ENCODE data around the gene MMEL1.
"Not testable (repeated sequence)": the region's sequence is repeated elsewhere in the genome, so short reads cannot be mapped to it uniquely, and the experiment has no call there.

MMEL1 gene

DNA sequence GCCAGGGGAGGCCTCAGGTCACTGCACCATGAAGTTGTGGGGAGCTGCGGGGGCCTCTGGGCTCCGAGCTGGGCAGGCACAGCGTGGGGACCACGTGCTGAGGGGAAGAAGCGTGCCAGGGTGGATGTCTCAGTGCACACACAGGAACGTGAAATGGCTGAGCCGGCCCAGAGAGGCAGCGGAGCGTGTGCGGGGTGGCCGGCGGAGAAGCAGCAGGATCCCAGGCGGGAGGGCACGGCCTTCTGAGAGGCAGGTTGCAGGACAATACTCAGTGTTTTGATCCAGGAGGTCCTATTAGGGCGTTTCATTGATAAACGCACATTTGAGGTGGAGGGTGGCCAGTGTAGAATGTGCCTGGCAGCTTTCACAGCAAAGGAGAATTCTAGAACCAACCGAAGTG is 63.8 kb downstream of the MMEL1 start:
- Mint-ChIP-seq H3K9me3 (peaks cover 14 to 26% of the 10 kb centered on the region in 2 donors), H3K27ac (peak overlapping the region in 1 of 2 donors; percentile 93), H3K4me1 (peaks cover 35% of the 10 kb centered on the region), H3K27me3 (no peaks in the 10 kb centered on the region), H3K4me3 (peak overlapping the region in 1 of 2 donors; percentile 41)
- no peak for DNase-seq
- ATAC-seq = peak; percentile 3

DNA sequence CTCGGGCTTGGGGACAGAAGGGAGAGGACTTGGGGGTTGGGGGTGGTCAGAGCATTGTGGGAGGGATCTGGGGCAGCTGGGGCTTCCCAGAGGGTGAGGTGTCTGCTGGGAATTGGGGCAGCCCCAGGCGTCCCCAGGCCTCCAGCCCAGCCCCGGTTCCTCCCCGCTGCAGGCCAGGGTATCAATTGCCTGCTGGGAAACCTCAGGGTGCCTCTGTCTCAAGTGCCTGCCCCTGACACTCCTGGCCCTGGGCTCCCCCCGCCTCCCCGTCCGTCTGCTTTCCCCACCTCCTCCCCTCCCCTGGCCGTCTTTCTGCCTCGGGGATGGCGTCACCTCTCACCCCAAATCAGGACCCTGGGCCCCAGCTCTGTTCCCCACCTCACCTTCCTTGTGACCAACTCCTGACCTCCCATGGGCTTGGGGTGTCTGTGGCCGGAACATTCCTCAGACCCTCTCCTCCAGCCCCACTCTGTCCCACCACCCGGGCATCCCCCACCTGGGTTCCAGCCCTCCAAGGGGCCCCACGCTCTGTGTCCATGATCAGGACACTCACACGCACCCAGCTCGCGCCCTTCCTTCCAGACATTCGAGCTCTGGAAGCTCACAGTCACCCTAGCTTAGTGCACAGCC is 64.5 kb downstream of the MMEL1 start:
- ATAC-seq = peak; percentile 45
- not testable (repeated sequence) for DNase-seq, H3K27me3 Mint-ChIP-seq, H3K27ac Mint-ChIP-seq, H3K4me3 Mint-ChIP-seq
- peaks cover 7 to 18% of the 10 kb centered on the region in 2 donors for H3K9me3 Mint-ChIP-seq
- H3K4me1 Mint-ChIP-seq = peaks cover 36% of the 10 kb centered on the region

DNA sequence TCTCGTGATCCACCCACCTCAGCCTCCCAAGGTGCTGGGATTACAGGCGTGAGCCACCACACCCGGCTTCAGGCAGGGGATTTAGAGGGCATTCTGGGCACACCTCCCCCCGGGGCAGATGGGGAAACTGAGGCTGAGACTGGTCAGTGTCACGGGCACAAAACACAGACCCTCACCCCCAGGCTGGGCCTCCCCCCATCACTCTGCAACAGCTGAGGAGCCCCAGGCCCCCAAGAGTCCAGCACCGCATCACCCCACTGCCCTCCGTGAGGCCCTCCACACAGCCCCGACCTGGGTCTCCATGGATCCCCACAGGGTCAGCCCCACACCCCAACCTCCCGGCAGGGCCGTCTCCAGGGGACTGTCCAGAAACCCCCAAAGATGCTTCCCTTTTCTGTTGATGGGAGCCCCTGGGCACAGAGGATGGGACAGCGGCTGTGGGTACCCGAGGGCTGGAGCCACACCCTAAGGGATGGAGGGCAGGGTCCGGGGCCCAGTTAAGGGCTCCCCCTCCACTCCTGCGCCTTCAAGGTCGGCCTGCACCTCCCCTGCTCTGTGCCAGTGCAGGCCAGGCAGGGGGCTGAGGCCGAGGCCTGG is 65.6 kb downstream of the MMEL1 start:
- Mint-ChIP-seq H3K4me3 (no peak overlapping the region), H3K27ac (no peak overlapping the region), H3K27me3 (no peaks in the 10 kb centered on the region), H3K9me3 (peaks cover 0 to 7% of the 10 kb centered on the region in 2 donors), H3K4me1 (peaks cover 36% of the 10 kb centered on the region)
- no peak for DNase-seq
- ATAC-seq = peak; percentile 18

DNA sequence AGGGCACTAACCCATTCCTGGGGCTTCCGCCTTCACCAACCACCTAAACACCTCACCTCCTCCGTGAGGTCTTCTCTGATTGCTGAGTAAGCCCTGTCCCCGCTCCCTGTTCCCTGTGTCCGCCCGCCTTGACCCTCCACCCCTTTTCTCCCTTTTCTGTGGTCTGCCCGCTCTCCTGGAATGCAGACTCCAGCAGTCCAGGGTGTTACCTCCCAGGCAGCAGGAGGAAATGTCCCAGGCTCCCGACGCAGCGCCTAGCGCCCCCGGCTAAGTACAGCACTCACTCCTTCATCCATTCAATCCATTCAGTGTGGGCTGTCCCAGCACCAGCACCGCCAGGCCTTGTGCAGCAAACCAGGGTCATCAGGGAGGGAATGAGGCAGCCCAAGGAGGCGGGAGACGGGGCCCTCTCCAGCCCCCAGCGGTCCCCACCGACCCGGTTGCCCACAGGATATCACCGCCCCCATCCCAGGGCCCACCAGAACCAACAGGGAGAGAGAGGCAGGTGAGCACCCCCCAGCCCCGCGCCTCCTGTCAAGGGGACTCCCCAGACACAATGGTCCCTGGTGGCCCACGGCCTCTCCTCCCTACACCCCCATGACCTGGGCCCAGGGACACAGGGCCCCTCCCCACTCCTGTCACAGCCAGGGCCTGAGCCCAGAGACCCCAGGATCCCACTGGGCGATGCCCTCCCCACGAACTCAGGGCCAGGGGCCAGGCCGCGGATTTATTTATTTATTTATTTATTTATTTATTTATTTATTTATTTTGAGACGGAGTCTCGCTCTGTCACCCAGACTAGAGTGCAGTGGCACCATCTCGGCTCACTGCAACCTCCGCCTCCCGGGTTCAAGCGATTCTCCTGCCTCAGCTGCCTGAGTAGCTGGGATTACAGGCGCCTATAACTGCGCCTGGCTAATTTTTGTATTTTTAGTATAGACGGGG is 66.4 kb downstream of the MMEL1 start:
- ATAC-seq (peak; percentile 14), DNase-seq (no peak)
- no peaks in the 10 kb centered on the region for H3K27me3 Mint-ChIP-seq
- peaks cover 0 to 7% of the 10 kb centered on the region in 2 donors for H3K9me3 Mint-ChIP-seq
- no peak overlapping the region for H3K4me3 Mint-ChIP-seq
- peak overlapping the region in 1 of 2 donors; percentile 76 for H3K27ac Mint-ChIP-seq
- peaks cover 44% of the 10 kb centered on the region for H3K4me1 Mint-ChIP-seq

DNA sequence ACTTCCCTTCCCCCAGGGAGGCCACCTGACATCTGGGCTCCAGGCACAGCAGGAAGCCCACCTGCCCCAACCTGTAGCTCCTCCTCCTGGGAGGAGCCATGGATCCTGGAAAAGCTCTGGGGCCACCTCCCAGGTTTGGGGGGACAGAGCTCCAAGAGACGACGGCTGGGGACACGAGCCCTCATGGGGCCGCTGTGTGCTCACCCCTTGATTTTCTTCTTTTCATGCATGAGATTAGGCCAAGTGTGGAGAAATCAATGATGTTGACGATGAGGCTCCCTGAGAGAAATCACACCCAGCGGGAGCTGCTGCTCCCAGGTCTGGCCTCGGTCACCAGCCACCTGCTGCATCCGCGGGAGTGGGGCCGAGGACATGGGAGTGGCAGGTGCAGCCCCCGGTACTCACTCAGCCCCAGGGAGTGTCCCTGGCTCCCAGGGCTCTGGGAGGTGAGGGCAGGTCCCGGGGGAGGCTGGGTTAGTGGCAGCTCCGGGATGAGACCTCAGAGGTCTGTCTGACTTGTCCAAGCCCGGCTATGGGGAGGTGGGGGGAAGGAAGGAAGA is 67.9 kb downstream of the MMEL1 start:
- ATAC-seq = no peak
- Mint-ChIP-seq H3K27ac (peak overlapping the region; percentile 74 to 85), H3K27me3 (no peaks in the 10 kb centered on the region), H3K4me3 (no peak overlapping the region), H3K9me3 (no peaks in the 10 kb centered on the region), H3K4me1 (peaks cover 55% of the 10 kb centered on the region)
- no peak for DNase-seq

DNA sequence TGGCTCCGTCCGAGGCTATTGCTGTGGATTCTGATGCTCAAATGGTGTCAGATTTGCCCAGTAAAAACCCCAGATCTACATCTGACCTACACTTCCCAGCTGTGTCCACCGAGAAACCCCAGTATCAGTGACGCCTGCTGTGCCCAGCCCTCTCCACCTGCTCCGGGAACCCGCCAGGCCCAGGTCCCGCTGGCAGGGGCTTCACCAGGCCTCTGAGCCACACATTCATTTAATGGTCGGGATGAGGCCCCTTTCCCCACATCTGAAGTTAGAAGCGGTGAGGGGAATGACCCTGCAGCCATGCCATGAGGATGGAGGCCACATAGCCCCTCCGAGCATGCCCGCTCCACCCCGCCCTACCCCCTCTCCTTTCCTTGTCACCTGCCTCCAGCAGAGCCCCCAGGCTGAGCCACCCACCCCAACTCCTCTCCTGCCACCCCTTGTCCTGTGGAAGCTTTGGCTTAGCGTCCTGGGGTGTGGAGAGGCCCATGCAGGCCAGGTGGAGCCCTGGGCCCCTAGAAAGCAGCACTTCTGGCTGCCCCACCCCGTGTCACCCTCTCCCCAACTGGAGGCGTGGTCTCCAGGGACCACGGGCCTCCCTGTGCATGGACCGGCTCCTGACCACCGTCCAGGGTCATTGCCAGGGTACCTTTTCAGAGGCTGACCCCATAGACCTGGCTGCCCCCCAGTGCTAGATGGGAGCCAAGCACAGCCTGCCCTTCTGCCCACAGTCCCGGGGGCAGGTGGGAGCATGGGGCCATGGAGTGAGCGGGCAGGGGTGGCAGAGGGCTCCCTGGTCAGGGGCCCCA is 68.6 kb downstream of the MMEL1 start:
- Mint-ChIP-seq H3K27ac (peak overlapping the region; percentile 74 to 85), H3K4me3 (no peak overlapping the region), H3K9me3 (no peaks in the 10 kb centered on the region), H3K4me1 (peaks cover 61% of the 10 kb centered on the region), H3K27me3 (no peaks in the 10 kb centered on the region)
- ATAC-seq = no peak
- no peak for DNase-seq

DNA sequence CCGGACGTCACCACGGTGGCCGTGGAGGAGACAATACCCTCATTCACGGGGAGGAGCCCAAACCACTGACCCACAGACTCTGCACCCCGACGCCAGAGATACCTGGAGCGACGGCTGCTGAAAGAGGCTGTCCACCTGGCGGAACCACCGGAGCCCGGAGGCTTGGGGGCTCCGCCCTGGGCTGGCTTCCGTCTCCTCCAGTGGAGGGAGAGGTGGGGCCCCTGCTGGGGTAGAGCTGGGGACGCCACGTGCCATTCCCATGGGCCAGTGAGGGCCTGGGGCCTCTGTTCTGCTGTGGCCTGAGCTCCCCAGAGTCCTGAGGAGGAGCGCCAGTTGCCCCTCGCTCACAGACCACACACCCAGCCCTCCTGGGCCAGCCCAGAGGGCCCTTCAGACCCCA is 69.6 kb downstream of the MMEL1 start:
- Mint-ChIP-seq H3K9me3 (no peaks in the 10 kb centered on the region), H3K4me3 (no peak overlapping the region), H3K27me3 (no peaks in the 10 kb centered on the region), H3K4me1 (peaks cover 71% of the 10 kb centered on the region), H3K27ac (no peak overlapping the region)
- DNase-seq = no peak
- no peak for ATAC-seq

DNA sequence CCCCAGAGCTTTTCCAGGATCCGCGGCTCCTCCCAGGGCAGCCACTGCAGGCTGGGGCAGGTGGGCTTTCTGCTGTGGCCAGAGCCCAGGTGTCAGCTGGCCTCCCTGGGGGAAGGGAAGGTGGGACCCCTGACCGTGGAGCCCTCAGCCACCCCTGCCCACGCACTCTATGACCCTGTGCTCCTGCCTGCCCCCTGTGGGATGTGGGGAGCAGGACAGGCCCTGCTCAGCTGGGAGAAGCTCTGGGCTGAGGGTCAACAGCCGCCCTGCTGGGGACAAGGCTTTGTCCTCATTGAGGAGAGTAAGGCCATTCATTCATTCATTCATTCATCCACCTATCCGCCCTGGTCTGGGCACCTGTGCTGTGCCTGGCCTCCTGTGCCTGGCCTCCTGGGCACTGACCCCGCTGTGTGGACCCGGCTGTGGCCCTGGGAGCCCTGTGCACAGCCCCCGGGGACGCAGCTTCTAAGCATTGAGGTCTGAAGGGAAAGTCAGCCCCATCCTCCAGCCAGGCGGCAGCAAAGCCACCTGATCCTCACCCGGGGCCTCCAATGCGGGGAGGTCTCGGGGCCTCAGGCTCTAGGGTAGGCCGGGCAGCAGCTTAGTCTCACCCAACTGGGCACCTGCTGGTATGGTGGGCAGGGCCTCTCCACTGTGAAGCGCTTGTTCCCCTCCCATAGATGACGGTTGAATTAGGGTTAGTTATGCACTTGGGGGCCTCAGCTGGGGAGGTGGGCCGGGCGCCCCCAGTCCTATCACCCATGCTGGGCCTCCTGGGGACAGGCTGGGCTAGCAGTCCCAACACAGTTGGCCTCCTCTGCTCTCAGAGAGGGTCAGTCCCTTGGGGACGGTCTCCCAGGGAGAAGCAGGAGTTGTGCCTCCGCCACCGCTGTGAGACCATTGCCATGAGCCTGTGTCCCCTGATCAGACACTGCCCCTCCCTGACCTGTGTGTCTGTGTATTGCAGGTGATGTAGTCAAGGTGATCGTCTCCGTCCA is 70.6 kb downstream of the MMEL1 start:
- Mint-ChIP-seq H3K4me3 (no peak overlapping the region), H3K4me1 (peaks cover 76% of the 10 kb centered on the region), H3K27ac (peak overlapping the region in 1 of 2 donors; percentile 34)

DNA sequence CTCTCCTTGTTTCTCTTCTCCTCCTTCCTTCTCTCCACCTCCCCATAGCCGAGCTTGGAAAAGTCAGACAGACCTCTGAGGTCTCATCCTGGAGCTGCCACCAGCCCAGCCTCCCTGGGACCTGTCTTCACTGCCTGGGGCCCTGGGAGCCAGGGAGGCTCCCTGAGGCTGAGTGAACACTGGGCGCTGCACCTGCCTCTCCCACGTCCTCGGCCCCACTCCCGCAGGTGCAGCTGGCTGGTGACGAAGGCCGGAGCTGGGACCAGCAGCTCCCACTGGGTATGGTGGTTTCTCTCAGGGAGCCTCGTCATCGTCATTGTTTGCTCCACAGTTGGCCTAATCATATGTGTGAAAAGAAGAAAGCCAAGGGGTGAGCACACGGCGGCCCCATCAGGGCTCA is 71.4 kb downstream of the MMEL1 start:
- Mint-ChIP-seq H3K9me3 (no peaks in the 10 kb centered on the region), H3K27me3 (no peaks in the 10 kb centered on the region), H3K4me3 (no peak overlapping the region), H3K27ac (no peak overlapping the region), H3K4me1 (peaks cover 78% of the 10 kb centered on the region)
- DNase-seq = no peak
- no peak for ATAC-seq

More for the DNA sequence above, 70.6 kb downstream of the MMEL1 start:
- Mint-ChIP-seq H3K27me3 (no peaks in the 10 kb centered on the region), H3K9me3 (no peaks in the 10 kb centered on the region)
- ATAC-seq (peak; percentile 56), DNase-seq (no peak)

DNA sequence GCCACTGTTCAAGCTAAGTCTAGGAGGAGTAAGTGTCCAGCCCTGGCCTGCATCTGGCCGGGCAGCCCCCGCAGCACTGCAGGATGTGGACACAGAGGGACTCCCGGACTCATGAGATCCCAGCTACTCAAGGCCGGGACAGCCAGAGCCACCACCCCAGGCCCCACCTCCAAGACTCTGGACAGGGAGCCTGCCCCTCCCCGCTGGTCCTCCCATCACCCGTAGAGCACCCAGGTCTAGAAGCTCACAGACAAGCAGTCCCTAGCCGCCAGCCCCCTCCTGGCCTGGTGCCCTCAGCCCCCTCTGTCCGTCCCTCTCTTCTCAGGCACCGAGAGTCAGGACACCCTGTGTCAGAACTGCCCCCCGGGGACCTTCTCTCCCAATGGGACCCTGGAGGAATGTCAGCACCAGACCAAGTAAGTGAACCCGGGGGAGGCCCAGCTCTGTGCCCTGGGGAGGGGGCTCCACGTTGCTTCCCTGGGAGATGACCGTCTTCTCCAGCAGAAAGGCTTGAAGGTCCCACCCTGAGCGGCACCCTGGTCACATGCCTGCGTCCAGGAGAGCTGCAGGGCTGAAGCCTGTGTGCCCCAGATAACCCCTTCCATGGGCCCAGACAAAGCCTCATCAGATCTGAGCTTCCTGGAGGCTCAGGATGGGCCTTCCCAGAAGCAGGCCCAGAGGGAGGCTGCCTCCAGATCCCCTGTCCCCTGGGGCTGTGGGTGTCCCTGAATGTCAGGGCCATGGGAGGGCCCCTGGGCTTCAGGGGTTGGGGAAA is 72.3 kb downstream of the MMEL1 start:
- Mint-ChIP-seq H3K27ac (no peak overlapping the region), H3K4me3 (no peak overlapping the region)
- ATAC-seq = no peak

DNA sequence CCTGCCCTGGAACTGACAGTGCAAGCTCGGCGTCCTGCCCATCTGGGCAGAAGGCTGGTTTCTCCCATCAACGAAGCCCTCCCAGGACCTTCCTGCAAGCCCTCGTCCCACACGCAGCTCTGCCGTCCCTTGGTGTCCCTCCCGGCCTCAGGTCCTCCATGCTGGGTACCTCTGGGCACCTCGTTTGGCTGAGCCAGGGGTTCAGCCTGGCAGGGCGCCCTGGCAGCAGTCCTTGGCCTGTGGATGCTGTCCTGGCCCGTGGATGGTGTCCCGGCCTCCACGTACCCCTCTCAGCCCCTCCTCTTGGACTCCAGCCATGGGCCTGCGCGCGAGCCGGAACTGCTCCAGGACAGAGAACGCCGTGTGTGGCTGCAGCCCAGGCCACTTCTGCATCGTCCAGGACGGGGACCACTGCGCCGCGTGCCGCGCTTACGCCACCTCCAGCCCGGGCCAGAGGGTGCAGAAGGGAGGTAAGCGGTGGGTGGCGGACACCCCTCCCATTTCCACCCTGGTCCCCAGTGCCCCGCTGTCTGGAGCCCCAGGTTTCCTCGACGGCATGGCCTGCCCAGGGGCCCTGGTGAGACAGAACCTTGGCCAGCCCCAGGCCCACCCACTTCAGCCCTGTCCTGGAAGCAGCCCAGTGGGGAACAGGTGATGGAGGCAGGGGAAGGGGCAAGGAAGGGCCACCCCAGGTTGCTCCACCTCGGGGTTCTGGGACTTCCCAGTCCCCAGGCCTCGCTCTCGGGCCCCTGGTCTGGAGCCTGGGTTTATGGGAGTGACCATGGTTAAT is 73.1 kb downstream of the MMEL1 start:
- Mint-ChIP-seq H3K27ac (peak overlapping the region; percentile 42 to 69), H3K27me3 (no peaks in the 10 kb centered on the region), H3K4me1 (peaks cover 74% of the 10 kb centered on the region), H3K9me3 (no peaks in the 10 kb centered on the region), H3K4me3 (peak overlapping the region in 1 of 2 donors; percentile 33)
- DNase-seq (no peak), ATAC-seq (no peak)

More for the DNA sequence above, 72.3 kb downstream of the MMEL1 start:
- H3K9me3 Mint-ChIP-seq = no peaks in the 10 kb centered on the region
- H3K4me1 Mint-ChIP-seq = peaks cover 74% of the 10 kb centered on the region
- H3K27me3 Mint-ChIP-seq = no peaks in the 10 kb centered on the region
- DNase-seq = no peak

DNA sequence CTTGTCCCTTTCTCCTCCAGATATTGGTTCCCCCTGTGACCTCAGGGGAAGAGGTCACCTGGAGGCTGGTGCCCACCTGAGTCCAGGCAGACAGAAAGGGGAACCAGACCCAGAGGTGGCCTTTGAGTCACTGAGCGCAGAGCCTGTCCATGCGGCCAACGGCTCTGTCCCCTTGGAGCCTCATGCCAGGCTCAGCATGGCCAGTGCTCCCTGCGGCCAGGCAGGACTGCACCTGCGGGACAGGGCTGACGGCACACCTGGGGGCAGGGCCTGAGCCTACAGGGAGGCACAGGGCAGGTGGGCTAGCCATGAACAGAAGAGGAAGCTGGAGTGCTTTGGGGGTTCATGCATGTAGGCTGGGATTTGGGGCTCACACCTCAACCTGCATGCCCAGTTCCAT is 74.0 kb downstream of the MMEL1 start:
- ATAC-seq = no peak
- Mint-ChIP-seq H3K4me1 (peaks cover 74% of the 10 kb centered on the region), H3K4me3 (peak overlapping the region; percentile 48 to 69), H3K9me3 (no peaks in the 10 kb centered on the region), H3K27ac (peak overlapping the region in 1 of 2 donors; percentile 80), H3K27me3 (no peaks in the 10 kb centered on the region)
- no peak for DNase-seq

DNA sequence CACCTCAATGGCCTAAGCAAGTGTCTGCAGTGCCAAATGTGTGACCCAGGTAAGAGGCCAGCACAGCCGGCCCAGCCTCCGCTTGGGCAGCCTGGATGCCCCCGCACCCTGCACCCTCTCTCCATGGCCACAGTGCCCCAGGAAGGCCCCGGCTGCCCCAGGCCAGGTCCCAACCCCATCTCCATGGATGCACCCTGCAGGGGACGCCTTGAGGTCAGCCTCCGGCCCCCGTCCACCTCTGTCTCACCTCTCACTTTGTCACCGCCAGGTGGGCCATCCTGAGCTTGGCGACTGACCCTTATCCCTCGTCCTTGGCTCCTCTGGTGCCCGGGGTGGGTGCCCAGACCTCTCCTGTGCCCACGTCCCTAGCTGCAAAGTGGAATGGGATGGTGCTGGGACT is 74.4 kb downstream of the MMEL1 start:
- Mint-ChIP-seq H3K27me3 (no peaks in the 10 kb centered on the region), H3K27ac (peak overlapping the region; percentile 58 to 80), H3K4me1 (peaks cover 73% of the 10 kb centered on the region), H3K4me3 (peak overlapping the region; percentile 62 to 93), H3K9me3 (no peaks in the 10 kb centered on the region)
- ATAC-seq (no peak), DNase-seq (no peak)

Data from stimulated activated naive CD8-positive, alpha-beta T cell treated with anti-CD3 and anti-CD28 coated beads, Interleukin-15, amount 100 ng/mL, for 72 hours (primary cell).